SKM-1 (cell line): Measurements from ENCODE around the gene FBN3.
A peak's percentile ranks its signal among the peaks of the same experiment; 100 is the strongest.
"Not testable (repeated sequence)": the region's sequence is repeated elsewhere in the genome, so short reads cannot be mapped to it uniquely, and the experiment has no call there.

Experiments used
- DNase-seq: peaks from one replicate; lab custom pipeline; 2025; ENCODE audit not compliant: unreplicated experiment; lab: John Stamatoyannopoulos, UW

FBN3 gene

DNA sequence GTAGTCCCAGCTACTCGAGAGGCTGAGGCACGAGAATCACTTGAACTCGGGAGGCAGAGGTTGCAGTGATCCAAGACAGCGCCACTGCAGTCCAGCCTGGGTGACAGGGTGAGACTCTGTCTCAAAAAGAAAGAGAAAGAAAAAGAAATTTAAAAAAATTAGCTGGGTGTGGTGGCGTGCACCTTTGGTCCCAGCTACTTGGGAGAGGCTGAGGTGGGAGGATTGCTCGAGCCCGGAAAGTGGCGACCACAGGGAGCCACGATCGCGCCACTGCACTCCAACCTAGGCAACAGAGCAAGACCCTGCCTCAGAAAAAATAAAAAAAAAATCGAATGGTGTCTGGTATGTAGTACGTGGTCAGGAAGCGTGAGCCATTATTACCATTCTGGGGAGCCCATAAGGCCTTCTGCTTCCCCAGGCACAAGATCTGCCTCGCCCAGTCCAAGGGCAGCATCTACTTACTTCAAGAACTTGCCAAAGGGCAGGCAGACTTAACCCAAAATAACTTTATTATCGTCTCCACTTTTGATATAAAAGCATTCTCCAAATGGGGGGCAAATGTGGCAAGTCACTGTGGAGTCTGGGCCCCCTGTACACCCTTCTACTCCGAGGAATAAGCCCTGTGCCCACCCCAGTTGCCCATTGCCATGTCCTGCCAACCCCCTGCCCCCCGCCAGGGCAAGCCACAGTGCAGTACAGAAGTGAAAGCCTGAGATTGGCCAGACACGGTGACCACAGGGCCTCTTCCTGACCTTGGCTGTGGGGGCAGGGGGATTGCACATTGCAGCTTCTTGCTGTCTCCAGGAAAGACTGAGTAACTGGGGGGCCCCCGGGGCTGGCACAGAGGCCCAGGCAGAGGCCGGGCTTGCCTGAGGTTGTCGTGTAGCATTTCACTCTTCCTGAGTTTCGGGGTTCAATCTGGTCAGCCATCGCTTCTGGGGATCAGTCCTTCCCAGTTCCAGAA, 84.2 kb downstream of the FBN3 start:
- DNase-seq: no peak

DNA sequence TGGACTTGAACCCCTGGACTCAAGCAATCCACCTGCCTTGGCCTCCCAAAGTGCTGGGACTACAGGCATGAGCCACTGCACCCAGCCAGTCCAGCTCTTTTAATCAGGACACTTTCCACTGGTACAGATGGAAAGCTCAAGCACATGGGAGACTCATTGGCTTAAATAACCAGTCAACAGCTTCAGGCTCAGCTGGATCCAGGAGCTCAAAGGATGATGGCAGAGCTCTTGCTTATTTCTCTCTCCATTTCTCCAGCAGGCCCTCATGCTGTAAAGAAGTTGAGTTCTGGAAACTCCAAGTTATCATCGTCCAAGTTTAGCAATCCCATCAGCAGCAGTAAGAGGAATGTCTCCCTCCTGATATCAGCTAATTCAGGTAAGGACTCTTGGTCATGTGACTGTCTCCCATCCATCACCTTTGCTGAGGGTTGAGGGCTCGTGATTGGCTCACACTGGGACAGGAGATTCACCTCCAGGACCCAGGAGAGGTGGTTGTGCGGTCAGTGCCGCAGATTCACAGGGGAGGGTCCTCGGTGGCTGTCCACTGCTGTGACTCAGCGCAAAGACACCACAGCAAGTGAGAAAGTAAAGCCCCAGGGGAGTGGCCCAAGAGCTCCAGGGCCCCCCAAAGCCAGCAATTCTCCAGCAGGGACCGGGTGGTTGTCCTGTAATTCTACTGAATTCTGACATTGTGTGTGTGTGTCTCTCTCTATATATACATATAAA, 91.7 kb downstream of the FBN3 start:
- DNase-seq: no peak

DNA sequence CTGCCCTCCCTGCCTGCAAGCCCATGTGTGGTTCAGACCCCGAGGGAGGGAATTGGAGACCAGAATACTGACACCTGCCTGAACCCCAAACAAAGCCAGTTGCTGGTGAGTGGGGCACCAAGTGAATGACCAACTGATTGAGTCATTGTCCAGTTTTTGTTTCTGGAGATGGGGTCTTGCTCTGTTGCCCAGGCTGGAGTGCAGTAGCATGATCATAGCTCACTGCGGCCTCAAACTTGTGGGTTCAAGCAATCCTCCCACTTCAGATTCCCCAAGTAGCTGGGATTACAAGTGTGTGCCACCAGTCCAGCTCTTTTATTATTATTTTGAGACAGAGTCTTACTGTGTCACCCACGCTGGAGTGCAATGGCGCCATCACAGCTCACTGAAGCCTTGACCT, 92.9 kb downstream of the FBN3 start:
- DNase-seq: no peak

DNA sequence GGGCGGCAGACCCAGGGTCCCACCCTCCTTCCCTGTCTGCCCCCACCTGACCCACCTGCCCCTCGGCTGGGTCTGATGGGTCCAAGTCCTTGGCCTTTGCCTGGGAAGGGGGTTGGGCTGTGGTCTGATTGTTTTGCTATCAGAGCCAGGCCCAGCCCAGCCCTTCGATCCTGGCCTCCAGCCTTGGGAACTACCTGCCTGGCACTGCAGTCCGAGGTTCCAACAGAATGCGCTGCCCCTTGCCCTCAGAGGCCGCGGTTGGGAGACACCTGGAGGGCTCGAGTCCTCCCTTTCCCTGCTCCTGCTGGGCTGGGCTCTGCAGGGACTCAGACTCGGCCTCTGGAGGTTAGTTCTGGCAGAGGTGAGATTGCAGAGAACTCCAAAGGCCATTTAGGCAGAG, 95.2 kb downstream of the FBN3 start:
- DNase-seq: no peak

DNA sequence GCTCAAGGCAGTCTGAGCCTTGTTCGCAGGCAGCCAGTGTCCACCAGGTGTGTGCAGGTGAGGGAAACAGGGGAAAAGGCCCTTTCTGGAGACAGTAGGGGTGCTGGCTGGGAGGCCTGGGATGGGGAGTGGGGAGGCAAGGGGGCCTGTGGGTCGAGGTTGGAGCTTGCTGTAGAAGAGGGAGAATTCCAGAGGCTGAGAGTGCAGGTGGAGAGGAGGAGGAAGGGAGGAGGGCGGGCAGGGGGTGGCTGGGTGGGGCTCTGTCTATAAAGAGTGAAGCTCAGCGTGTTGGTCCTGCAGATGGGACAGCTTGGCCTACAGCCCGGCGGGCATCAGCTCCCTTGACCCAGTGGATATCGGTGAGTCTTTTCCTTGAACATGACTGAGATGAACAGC, 96.9 kb downstream of the FBN3 start, which contains the start of gene CCL25:
TSS of gene CCL25 (plus strand) at position 297 of the 396 bp plus-strand sequence. CDS start 290 bp downstream, outside the sequence.
- no peak for DNase-seq

DNA sequence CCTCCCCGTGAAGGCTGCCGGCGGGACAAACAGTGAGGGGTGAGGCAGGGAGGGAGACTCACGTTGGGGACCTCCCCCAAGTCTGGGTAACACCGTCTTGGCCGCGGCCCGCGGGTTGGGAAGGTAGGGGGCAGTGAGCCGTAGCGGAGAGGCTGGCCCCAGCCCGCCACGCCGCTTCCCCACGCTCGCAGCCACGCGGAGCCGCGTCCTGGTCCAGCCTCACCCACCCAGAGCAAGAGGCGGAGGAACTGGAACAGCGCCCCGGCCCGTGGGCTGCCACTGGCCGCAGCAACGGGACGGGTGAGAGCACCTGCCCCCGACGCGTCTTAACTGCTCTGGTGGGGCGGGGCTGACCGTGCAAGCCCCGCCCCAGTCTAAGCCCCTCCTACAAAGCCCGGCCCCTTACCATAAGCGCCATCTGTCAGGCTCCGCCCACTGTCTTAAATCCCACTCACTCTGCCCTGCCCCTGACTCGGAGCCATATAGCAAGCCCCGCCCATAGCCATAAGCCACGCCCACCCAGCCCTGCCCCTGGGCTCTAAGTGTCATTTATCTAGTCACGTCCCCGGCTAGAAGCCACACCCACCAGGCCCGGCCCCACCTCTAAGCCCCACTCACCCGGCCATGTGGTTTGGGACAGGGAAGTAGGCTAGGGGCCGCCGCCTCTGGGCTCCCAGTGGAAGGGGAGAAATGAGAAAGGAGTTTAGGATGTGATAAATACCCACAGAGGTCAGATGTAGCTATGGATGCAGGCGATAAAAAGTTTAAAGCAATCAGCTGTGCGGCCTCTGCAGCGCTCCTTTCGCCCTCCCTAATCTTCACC, 98.9 kb downstream of the FBN3 start:
- peak; percentile 97 for DNase-seq

DNA sequence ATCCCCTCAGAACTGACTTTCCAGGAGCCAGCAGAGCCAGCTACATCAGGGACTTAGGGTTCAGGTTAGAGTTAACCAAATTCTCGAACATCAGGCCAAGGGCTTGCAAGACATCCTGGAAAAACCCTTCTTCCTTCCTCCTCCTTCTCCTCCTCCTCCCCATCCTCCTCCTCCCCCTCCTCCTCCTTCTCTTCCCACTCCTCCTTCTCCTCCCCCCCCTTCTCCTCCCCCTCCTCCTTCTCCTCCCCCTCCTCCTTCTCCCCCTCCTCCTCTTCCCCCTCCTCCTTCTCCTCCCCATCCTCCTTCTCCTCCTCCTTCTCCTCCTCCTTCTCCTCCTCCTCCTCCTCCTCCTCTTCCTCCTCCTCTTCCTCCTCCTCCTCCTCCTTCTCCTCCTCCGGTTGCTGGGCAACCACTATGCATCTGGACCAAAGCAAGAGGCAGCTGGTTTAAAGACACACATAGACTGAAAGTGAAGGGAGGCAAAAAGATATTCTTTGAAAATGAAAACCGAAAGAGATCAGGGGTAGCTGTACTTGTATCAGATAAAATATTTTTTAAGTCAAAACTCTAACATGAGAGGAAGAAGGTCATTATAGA, 102.7 kb downstream of the FBN3 start:
- DNase-seq: no peak

DNA sequence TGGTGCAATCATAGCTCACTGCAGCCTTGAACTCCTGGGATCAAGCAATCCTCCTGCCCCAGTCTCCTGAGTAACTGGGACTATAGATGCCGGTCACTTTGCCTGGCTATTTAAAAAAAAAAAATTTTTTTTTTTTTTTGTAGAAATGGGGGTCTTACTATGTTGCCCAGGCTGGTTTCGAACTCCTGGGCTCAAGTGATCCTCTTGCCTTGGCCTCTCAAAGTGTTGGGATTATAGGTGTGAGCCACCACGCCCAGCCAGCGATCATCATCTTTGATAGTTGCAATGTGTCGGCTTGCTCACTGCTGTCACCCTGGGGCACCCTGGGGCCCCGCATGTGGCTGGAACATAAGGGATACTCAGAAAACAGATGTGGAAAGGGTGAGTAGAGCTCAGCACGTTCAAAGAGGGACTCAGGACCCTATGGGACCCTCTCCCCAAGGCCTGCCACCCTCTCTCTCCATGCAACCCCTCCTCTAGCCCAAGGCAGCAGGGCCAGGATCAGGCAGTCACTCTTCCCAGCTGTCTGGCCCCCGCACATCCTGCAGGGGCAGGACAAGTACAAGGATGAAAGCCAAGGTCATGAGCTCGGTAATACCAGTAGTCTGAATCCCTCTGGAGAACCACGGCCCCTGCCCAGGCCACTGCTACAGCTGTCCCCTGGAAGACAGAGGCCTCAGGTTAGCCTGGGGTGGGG, 103.4 kb downstream of the FBN3 start:
- no peak for DNase-seq

DNA sequence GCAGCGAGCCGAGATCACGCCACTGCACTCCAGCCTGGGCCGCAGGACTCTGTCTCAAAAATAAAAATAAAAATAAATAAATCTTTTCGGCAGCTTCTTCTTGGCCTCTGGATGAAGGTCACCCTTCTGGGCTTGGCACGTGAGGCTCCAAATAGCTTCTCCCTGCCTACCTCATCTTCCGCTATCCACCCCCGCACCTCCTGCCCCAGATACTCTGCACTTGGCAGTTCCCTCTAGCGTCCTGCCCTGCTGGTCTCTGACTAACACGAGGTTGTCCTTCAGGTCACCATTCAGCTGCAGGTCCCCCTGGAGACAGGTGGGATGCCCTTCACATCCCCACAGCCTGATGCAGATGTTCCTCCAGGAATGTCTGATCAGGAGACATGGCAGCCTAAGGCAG, 105.4 kb downstream of the FBN3 start:
- DNase-seq: no peak

DNA sequence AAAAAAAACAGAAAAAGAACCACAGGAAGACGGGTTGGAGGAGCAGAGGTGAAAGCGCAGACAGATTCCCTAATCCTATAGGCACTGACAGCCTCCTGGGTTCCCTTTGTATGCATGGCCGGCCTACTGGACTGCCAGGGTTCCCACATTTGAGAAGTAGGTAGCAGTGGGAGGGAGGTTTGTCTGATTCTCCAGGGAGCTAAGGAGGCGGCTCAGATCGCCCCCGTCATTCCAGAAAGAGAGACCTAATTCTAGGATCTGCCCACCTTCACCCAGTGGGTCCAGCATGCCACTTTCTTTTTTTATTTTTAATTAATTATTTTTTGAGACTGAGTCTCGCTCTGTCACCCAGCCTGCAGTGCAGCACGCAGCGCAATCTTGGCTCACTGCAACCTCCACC, 106.5 kb downstream of the FBN3 start:
- no peak for DNase-seq

DNA sequence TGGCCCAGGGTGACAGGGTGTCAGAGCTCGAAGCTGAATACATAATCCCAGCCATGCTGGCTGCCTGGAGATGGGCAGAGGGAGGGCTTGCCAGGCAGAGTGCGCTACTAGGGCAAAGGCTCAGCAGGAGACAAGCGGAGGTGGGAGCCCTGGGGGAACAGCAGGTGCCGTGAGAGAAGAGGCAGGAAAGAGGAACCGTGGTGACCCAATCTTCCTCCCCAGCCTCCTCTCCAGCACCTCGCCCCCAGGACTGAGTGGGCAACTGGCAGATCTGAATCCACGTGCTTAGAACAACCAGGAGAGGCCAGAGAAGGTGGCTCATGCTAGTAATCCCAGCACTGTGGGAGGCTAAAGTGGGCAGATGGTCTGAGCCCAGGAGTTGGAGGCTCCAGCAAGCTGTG, 107.9 kb downstream of the FBN3 start:
- DNase-seq: no peak

DNA sequence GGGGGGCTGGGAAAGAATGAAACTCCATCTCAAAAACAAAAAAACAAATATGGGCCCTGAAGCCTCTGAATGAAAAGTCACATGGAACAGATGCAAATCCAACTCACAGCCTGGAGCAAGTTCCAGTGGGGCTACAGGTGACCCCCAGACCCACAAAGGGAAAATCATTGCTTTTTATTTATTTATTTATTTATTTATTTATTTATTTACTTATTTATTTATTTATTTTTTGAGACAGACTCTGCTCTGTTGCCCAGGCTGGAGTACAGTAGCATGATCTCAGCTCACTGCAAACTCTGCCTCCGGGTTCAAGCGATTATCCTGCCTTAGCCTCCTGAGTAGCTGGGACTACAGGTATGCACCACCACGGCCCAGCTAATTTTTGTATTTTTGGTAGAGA, 110.2 kb downstream of the FBN3 start:
- no peak for DNase-seq

DNA sequence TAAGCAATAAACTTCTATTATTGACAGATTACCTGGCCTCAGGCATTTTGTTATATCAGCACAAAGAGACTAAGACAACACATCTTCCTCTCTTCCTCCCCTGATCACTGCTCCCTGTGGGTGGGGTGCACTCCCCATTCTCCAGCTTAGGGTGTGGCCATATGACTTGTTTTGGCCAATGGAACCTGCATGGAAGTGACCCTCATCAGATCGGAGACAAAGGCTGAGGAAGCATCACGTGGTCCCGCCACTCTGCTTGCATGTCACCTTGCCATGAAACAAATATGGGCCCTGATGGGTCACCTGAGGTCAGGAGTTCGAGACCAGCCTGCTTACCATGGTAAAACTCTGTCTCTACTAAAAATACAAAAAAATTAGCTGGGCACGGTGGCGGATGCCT, 110.6 kb downstream of the FBN3 start:
- no peak for DNase-seq

DNA sequence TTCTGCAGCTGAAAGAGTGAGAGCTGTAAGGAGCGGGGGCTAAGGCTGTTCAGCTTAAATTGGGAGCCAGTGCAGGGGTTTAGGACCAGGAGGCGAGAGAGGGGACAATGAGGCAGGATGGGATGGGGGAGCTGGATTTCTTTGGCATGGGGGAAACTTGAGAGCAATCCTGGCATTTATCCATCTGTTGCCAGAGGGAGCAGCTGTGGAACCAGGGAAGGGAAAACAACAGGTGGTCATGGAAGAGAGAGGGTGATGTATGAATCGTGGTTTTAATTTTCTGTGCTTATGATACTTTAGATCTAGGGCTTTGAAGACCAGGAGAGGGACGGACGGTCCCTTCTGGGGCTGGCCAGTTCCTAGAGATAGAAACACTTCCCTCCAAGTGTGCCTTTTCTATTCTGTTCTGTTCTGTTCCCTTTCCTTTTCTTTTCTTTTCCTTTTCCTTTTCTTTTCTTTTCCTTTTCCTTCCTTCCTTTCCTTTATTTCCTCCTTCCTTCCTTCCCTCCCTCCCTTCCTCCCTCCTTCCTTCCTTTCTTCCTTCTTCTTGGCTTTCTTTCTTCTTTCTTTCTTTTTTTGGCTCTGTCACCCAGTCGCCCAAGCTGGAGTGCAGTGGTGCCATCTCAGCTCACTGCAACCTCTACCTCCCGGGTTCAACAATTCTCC, 112.8 kb downstream of the FBN3 start:
- no peak for DNase-seq

DNA sequence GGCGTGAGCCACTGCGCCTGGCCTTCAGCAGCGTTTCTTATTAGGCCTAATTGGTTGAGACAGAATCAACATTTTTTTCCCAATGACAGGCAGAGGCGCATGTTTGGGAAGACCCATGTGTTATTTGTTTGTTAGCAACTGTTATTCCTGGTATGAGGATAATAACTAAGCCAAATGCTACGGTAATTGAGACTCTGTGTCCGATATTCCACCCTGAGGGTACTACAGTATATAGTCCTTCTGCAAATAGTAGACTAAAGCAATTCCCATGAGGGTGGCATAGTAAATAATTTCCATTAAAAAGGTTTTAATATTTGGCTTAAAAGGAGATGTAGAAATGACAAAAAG, 115.2 kb downstream of the FBN3 start:
- no peak for DNase-seq

DNA sequence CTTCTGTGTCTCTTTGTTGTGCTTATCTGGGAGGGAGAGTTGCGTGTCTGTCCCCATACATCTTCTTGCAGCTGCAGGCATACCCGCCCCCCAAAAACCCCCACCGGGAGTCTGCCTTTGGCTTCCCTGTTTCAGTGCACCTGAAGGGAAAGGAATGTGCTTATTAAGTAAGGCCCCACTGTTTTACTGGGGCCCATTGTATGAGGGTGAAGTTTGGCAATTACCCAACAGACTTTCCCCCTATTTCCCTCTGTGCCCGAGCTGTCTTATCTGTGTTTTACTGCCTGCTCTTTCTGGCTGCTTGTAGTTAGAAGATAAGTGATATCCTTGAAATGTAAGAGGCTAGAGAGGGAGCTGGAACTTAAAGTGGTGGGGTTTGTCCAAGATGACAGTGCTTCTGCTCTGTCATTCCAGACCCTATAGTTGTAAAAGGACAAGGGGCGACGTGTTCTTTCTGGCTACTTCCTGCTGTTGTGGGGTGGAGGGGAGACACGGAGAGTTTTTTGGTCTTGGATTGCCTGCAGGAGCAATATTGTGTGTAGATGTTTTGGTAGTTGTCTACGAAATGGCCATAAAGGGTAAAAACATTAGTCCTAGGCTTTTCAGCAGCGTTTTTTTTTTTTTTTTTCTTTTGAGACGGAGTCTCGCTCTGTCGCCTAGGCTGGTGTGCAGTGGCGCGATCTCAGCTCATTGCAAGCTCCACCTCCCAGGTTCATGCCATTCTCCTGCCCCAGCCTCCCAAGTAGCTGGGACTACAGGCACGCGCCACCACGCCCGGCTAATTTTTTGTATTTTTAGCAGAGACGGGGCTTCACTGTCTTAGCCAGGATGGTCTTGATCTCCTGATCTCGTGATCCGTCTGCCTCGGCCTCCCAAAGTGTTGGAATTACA, 115.9 kb downstream of the FBN3 start:
- not testable (repeated sequence) for DNase-seq

DNA sequence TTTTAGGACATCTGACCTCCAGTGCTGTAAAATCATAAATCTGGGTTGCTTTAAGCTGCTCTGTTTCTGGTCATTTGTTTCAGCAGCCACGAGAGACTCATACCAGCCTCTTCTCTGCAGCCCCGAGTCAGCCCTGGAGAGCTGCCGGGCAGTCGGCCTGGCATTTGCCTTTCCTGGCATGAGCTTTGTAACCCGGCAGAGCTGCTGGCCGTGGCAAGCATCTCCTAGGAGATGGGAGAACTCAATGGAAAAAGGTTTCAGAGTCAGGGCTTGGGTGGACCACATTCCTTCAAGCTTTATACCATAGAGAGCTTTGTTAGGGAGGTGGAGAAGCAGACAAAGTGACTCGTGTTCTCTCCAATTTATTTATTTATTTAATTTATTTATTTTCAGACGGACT, 118.4 kb downstream of the FBN3 start:
- DNase-seq: no peak

DNA sequence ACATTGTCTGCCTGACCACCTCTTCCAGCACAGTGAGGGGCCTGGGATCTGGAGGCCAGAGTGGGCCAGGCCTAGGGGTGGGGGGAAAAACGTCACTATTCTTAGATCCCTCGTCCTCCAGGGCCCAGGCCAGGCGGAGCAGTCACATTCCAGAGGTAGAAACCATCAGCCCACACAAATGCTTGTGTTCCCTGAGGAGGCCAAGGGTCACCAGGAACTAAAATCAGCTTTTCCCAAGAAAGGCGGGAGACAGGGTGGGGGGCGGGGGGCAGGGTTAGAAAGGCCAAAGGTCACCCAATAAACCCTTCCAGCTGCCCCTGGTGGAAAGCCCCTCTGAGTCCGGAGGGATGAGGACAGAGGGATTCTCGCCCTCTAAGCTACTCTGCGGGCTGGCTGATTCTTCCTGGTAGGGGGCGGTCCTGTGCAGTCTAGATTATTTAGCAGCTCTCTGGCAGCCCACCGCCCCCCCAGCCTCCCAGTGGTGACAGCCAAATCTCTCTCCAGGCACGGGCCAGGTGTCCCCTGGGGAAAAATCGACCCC, 120.4 kb downstream of the FBN3 start:
- DNase-seq: no peak

DNA sequence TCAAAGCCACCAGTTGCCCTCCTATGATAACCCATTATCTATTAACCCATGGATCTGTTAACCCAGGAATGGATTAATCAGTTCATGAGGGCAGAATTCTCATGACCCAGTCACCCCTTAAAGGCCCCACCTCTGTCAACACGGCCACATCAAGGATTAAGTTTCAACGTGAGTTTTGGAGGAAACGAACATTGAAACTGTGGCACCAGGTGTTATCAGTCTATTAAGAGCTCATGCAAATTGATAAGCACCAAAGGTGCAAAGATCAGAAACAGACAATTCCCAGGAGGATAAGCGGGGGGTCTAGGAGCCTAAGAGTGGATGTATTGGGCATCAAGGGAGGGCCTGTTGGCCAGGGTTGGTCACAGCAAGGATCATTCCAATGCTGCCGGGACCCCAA, 124.1 kb downstream of the FBN3 start:
- no peak for DNase-seq
